Uterus (tissue), 4 donors: ENCODE data around the gene FAM120B. TPM values are rescaled to one million over a fixed set of nuclear protein-coding genes. Genes with fewer than 3 reads are reported as not detected.

Experiments
- DNase-seq, 2 donors: peaks; one replicate each; pipeline ENCODE4 v3.0.0-alpha.2; 2019 to 2020
- H3K27ac ChIP-seq, 2 donors: fragments of 200-600 bp; sonication (generic); 1 replicate in 1 of 2; 2 replicates in 1 of 2; pipeline ENCODE4 v1.5.1; 2016 to 2018
- H3K27me3 ChIP-seq, 2 donors: fragments of 200-600 bp; sonication (generic); one replicate each; pipeline ENCODE4 v1.5.1; 2018 to 2019; ENCODE audit warnings: control low read depth in 1 of 2
- H3K36me3 ChIP-seq, 2 donors: fragments of 200-600 bp; sonication (generic); one replicate each; pipeline ENCODE4 v1.5.1; 2019; ENCODE audit warnings: control low read depth in 1 of 2
- H3K4me1 ChIP-seq, 2 donors: fragments of 200-600 bp; sonication (generic); one replicate each; pipeline ENCODE4 v1.5.1; 2018 to 2019; ENCODE audit warnings: control low read depth in 1 of 2
- H3K4me3 ChIP-seq, 2 donors: fragments of 200-600 bp; sonication (generic); 1 replicate in 1 of 2; 2 replicates in 1 of 2; pipeline ENCODE4 v1.5.1; 2018 to 2019; ENCODE audit warnings: mild to moderate bottlenecking in 1 of 2
- H3K9me3 ChIP-seq, 2 donors: fragments of 200-600 bp; sonication (generic); one replicate each; pipeline ENCODE4 v1.5.1; 2019; ENCODE audit warnings: control low read depth in 1 of 2
- POLR2A ChIP-seq, 2 donors: fragments of 450-650 bp; IDR thresholded peaks; one replicate each; pipeline ENCODE4 v1.6.1; 2016; ENCODE audit warnings: antibody characterized with exemption in 2 of 2, mild to moderate bottlenecking in 1 of 2, moderate library complexity in 1 of 2
- intact Hi-C: fragments of 100-400 bp; cut with DNase I; formaldehyde crosslinking; loops from one replicate; pipeline ENCODE4 v1.15.1; 2023; ENCODE audit warnings: low total_unique reads
- total RNA-seq, 4 donors: library from RNA; depleted of rRNA in 3 of 4; stranded (reverse); fragments of >200 nt in 3 of 4; gene quantifications; one replicate each; pipeline versions ENCODE4 v1.1.0 to v1.2.4, GENCODE V29; 2014 to 2023
- TF ChIP-seq, protein P1 (sequence below), 4 experiments: fragments of 200-600 bp in 2 of 4; fragments of 450-650 bp in 2 of 4; sonication (generic) in 2 of 4; IDR thresholded peaks; one replicate each; pipeline ENCODE4 v1.5.1; 2016 to 2019; ENCODE audit warnings: antibody characterized with exemption in 4 of 4, mild to moderate bottlenecking in 2 of 4, moderate library complexity in 1 of 4
- donor health status: DM: yes; HTN: yes; CAD: no.

The FAM120B gene
- total RNA-seq, 4 donors from 2014 or later = 12.1 to 50.9 (median 35.2) TPM

DNA sequence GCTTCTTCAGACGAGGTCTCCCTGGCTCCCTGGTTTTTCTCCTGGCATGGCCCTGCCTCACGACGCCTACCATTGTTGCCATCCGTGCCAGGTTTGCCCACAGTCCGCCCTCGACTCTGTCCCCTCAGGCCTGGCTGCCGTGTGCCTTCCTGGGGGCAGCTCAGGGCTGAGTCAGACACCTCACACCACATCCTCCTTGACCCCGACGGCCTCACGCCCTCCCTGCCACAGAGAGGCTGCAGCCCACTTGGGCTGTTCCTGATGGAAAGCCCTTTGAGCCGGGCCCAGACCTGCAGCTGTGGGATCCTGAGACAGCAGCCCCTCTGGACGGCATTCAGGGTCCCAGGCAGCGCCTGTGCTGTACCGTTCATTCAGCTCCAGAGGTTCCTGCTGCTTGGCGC is 138.3 kb downstream of the FAM120B start:
- H3K9me3 ChIP-seq = no peaks in the 10 kb centered on the region
- H3K4me3 ChIP-seq = no peak overlapping the region
- DNase-seq = peak in 1 of 2 donors; percentile 9
- H3K27me3 ChIP-seq = no peaks in the 10 kb centered on the region
- TF ChIP-seq, protein P1, sequence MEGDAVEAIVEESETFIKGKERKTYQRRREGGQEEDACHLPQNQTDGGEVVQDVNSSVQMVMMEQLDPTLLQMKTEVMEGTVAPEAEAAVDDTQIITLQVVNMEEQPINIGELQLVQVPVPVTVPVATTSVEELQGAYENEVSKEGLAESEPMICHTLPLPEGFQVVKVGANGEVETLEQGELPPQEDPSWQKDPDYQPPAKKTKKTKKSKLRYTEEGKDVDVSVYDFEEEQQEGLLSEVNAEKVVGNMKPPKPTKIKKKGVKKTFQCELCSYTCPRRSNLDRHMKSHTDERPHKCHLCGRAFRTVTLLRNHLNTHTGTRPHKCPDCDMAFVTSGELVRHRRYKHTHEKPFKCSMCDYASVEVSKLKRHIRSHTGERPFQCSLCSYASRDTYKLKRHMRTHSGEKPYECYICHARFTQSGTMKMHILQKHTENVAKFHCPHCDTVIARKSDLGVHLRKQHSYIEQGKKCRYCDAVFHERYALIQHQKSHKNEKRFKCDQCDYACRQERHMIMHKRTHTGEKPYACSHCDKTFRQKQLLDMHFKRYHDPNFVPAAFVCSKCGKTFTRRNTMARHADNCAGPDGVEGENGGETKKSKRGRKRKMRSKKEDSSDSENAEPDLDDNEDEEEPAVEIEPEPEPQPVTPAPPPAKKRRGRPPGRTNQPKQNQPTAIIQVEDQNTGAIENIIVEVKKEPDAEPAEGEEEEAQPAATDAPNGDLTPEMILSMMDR (IDR thresholded peaks at IDR 0.05) = no peak
- TF ChIP-seq POLR2A (IDR thresholded peaks at IDR 0.05) = no peak
- H3K36me3 ChIP-seq = no peaks in the 10 kb centered on the region
- H3K27ac ChIP-seq = no peak overlapping the region
- intact Hi-C loops = no loop called here
- H3K4me1 ChIP-seq = peaks cover 0 to 9% of the 10 kb centered on the region in 2 donors

DNA sequence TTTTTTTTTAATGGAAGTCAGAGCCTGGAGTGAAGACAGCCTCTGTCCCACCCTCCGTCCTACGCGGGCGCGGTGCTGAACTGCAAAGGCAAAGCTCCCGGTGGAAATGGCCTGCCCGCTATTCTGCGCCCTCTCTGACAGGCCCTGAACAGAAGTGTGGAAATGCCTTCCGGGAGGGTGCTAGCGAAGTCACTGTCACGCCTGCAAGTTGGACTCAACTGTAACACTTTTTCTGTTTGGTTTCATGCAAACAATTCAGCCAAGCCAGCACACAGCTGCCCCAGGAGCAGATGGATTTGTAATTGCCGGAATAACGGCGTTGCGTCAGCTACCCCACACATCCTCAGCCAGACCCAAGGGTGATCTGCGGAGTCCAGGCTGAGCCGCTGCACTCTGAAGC is 138.9 kb downstream of the FAM120B start:
- no peak for DNase-seq
- H3K9me3 ChIP-seq = no peaks in the 10 kb centered on the region
- no peak overlapping the region for H3K4me3 ChIP-seq
- TF ChIP-seq, protein P1 (IDR thresholded peaks at IDR 0.05) = no peak
- TF ChIP-seq POLR2A (IDR thresholded peaks at IDR 0.05) = no peak
- no peaks in the 10 kb centered on the region for H3K27me3 ChIP-seq
- intact Hi-C loops = no loop called here
- H3K27ac ChIP-seq = no peak overlapping the region
- peaks cover 0 to 9% of the 10 kb centered on the region in 2 donors for H3K4me1 ChIP-seq
- no peaks in the 10 kb centered on the region for H3K36me3 ChIP-seq

DNA sequence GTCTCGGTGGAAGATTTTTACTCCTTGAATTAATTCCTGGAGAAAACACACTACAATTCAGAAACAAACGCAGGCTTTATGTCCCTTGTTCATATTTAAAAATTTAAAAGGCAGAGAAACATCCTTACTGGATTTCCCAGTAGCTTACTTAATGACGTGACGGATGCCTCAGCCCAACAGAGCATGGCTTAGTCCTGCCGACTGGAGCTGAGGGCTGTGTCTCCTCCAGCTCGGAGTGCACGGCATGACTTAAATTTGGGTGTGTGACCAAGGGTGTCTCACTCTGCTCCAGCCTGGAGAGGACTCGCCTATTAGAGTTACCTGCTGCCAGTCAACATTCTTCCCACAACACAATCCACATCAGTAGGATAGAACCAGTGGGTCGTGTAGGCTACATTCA is 139.4 kb downstream of the FAM120B start:
- H3K4me1 ChIP-seq = peaks cover 0 to 6% of the 10 kb centered on the region in 2 donors
- no peak overlapping the region for H3K27ac ChIP-seq
- no peaks in the 10 kb centered on the region for H3K9me3 ChIP-seq
- H3K27me3 ChIP-seq = no peaks in the 10 kb centered on the region
- TF ChIP-seq, protein P1 (IDR thresholded peaks at IDR 0.05) = no peak
- no peak for TF ChIP-seq POLR2A (IDR thresholded peaks at IDR 0.05)
- H3K4me3 ChIP-seq = no peak overlapping the region
- DNase-seq = no peak
- H3K36me3 ChIP-seq = no peaks in the 10 kb centered on the region
- intact Hi-C loops = no loop called here

DNA sequence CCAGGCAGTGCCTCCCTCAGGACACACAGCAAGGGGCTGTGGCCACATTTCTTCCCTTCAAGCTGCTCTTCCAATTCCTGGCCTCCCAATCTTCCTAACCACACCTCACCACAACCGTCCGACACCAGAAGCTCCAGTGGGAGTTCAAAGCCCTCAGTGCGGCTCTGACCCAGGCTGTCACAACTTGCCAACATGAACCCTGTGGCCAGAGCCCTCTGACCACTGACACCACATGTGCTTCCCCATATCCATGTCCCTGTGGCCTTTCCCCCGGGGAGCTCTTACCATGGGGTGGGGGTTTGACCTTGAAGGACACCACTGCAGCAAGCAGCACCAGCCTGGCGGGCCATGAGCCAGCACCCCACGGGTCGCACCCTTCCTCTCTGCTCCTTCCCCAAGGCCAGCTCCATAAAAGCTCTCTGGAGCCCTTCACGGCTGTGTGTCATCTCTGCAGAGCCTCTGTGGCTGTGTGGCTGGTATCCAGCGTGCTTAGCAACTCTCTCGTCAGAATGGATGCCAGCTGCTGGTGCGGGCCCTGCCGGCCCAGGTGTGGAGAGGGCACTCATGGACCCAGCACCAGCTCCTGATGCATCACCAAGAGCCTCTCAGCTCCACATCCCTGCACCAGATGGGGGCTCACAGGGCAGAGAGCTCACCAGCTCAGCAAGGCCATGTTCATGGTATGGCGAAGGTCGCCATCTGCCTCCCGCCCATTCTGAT is 140.4 kb downstream of the FAM120B start:
- TF ChIP-seq, protein P1 (IDR thresholded peaks at IDR 0.05) = no peak
- TF ChIP-seq POLR2A (IDR thresholded peaks at IDR 0.05) = no peak
- no peak for DNase-seq
- intact Hi-C loops = no loop called here
- H3K4me1 ChIP-seq = peaks cover 0 to under 1% of the 10 kb centered on the region in 2 donors
- no peak overlapping the region for H3K4me3 ChIP-seq
- no peaks in the 10 kb centered on the region for H3K9me3 ChIP-seq
- no peaks in the 10 kb centered on the region for H3K27me3 ChIP-seq
- no peaks in the 10 kb centered on the region for H3K36me3 ChIP-seq
- no peak overlapping the region for H3K27ac ChIP-seq

DNA sequence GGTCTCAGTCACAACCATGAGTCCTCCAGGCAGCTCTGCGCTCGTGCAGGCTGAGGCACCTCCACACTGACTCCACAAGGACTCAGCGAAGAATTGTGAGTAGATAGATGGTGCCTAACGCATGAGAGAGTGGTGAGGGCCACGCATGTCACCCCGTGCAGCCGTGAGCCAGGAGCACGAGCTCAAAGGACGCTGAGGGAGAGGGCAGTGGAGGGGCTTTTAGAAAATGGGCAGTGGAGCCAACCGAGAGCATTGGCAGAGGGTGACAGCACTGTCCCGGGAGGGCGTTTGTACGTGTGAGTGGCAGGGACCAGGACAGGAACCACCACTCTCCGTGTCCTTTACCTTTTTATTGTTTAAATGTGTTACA is 141.0 kb downstream of the FAM120B start:
- H3K4me1 ChIP-seq = no peaks in the 10 kb centered on the region
- H3K9me3 ChIP-seq = no peaks in the 10 kb centered on the region
- intact Hi-C loops = no loop called here
- no peaks in the 10 kb centered on the region for H3K27me3 ChIP-seq
- DNase-seq = no peak
- TF ChIP-seq, protein P1 (IDR thresholded peaks at IDR 0.05) = no peak
- TF ChIP-seq POLR2A (IDR thresholded peaks at IDR 0.05) = no peak
- no peak overlapping the region for H3K27ac ChIP-seq
- no peaks in the 10 kb centered on the region for H3K36me3 ChIP-seq
- no peak overlapping the region for H3K4me3 ChIP-seq
